Osteocyte (in vitro differentiated cells): ENCODE measurements around the gene CDIPT. TPM values are rescaled to one million over a fixed set of nuclear protein-coding genes. Genes with fewer than 3 reads are reported as not detected.

Experiments
- DNase-seq: peaks from one replicate; pipeline ENCODE4 v3.0.0; 2021; ENCODE audit warnings: mixed read lengths; ENCODE audit not compliant: unreplicated experiment; ENCODE audit errors: extremely low spot score
- H3K27ac Mint-ChIP-seq: one replicate; pipeline ENCODE4 v1.8.0; 2021; ENCODE audit warnings: mild to moderate bottlenecking, mixed read lengths; ENCODE audit not compliant: unreplicated experiment
- H3K27me3 Mint-ChIP-seq: one replicate; pipeline ENCODE4 v1.8.0; 2021; ENCODE audit warnings: mixed read lengths; ENCODE audit not compliant: unreplicated experiment
- H3K36me3 Mint-ChIP-seq: one replicate; pipeline ENCODE4 v1.8.0; 2021; ENCODE audit warnings: mixed read lengths; ENCODE audit not compliant: unreplicated experiment
- H3K4me1 Mint-ChIP-seq: one replicate; pipeline ENCODE4 v1.8.0; 2021; ENCODE audit warnings: mixed read lengths; ENCODE audit not compliant: unreplicated experiment
- H3K4me3 Mint-ChIP-seq: one replicate; pipeline ENCODE4 v1.8.0; 2021; ENCODE audit warnings: mild to moderate bottlenecking, moderate library complexity, mixed read lengths; ENCODE audit not compliant: unreplicated experiment
- H3K9me3 Mint-ChIP-seq: one replicate; pipeline ENCODE4 v1.8.0; 2021; ENCODE audit warnings: mixed read lengths; ENCODE audit not compliant: unreplicated experiment
- total RNA-seq: library from RNA; stranded (reverse); gene quantifications from 2 replicates; pipeline ENCODE4 v1.2.1, GENCODE V29; 2021
- TF ChIP-seq, protein P1 (sequence below): fragments of 200-600 bp; sonication (generic); IDR thresholded peaks from 2 replicates; pipeline ENCODE4 v1.5.0; 2021; ENCODE audit warnings: antibody characterized with exemption, mild to moderate bottlenecking, moderate library complexity

Gene CDIPT
- total RNA-seq, 1 donor from 2014 or later, result 104 TPM

DNA sequence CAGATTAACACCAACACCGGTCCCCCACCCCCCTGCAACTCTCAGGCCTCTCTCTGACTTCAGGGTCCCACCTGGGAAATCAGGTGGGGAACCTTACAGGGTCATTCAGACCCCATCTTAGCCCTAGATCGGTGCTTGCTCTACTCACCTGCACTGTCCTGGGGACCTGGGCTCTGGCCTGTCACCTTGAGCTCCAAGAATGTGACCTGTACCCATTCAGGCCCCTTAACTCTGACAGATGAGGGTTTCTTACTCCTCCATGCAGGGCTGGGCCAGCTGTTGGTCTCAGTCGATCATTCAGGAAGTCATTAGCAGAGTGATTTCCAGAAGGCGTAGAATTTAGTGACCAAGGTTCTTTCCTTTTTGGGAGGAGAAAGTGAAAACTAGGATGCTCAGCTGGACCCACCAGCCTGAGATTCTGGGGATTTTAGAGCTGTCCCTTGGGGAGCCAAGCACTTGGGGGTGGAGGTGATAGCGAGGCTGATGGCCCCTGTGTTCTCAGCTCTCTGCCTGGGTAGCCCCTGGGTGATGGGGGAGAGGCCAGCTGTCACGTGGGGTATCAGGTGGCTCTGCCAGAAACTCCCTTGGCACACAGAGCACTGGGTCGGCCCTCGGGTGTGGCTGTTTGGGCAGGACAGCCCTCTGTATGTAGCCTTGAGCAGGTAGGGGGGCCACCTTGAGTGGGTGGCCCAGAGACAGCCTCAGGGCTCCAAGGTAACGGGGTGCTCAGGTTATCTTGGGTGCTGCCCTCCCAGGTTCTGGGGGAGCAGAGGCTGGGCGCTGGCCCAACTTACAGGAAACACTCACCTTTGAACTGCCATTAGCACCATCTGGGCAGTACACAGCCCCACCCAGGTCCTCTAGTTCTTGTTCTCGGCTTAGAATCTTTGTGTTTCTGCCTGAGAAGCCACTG lies 42.0 kb downstream of the CDIPT start:
- H3K27me3 Mint-ChIP-seq, result no peaks in the 10 kb centered on the region
- TF ChIP-seq, protein P1, sequence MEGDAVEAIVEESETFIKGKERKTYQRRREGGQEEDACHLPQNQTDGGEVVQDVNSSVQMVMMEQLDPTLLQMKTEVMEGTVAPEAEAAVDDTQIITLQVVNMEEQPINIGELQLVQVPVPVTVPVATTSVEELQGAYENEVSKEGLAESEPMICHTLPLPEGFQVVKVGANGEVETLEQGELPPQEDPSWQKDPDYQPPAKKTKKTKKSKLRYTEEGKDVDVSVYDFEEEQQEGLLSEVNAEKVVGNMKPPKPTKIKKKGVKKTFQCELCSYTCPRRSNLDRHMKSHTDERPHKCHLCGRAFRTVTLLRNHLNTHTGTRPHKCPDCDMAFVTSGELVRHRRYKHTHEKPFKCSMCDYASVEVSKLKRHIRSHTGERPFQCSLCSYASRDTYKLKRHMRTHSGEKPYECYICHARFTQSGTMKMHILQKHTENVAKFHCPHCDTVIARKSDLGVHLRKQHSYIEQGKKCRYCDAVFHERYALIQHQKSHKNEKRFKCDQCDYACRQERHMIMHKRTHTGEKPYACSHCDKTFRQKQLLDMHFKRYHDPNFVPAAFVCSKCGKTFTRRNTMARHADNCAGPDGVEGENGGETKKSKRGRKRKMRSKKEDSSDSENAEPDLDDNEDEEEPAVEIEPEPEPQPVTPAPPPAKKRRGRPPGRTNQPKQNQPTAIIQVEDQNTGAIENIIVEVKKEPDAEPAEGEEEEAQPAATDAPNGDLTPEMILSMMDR, result no peak
- H3K36me3 Mint-ChIP-seq, result peaks cover 13% of the 10 kb centered on the region
- H3K4me1 Mint-ChIP-seq, result peaks cover 75% of the 10 kb centered on the region
- no peak for DNase-seq
- peak overlapping the region; percentile 88 for H3K4me3 Mint-ChIP-seq
- no peaks in the 10 kb centered on the region for H3K9me3 Mint-ChIP-seq
- H3K27ac Mint-ChIP-seq, result peak overlapping the region; percentile 96

DNA sequence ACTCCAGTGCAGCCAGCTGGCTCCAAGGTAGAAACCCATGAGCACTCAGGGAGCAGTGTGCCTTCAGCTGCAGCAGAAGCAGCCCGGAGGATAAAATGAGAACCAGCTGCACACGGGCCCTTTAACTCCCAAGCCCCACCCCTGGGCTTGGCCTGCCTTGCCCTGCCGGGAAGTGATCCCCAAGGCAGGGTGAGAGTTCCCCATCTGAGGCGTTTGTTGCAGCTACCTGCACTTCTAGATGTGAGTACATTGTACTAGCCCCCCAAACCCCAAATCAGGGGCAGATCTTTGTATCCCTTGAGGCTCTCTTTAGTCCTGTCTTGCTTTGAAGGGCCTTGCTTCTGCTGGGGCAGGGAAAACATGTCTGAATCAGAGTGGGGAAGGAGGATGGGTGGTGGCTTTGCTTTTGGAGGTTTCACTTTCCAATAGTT lies 42.7 kb downstream of the CDIPT start, which contains the start of gene MVP:
TSS of gene MVP (plus strand) at position 192 of the 431 bp plus-strand sequence. CDS start 10,088 bp downstream, outside the sequence.
- H3K4me3 Mint-ChIP-seq, result peak within 1 kb of the TSS; percentile 88
- peaks cover 77% of the 10 kb centered on the region for H3K4me1 Mint-ChIP-seq
- peak within 1 kb of the TSS; percentile 96 for H3K27ac Mint-ChIP-seq
- peaks cover 13% of the 10 kb centered on the region for H3K36me3 Mint-ChIP-seq
- DNase-seq, result no peak
- no peaks in the 10 kb centered on the region for H3K27me3 Mint-ChIP-seq
- TF ChIP-seq, protein P1, result no peak
- no peaks in the 10 kb centered on the region for H3K9me3 Mint-ChIP-seq

DNA sequence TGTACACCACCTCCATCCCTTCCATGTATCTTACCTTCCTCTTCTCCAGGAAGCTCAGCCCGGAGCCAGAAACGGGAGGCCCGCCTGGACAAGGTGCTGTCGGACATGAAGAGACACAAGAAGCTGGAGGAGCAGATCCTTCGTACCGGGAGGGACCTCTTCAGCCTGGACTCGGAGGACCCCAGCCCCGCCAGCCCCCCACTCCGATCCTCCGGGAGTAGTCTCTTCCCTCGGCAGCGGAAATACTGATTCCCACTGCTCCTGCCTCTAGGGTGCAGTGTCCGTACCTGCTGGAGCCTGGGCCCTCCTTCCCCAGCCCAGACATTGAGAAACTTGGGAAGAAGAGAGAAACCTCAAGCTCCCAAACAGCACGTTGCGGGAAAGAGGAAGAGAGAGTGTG lies 43.5 kb downstream of the CDIPT start:
- Mint-ChIP-seq H3K27ac (peak overlapping the region; percentile 96), H3K27me3 (no peaks in the 10 kb centered on the region), H3K4me3 (peak overlapping the region; percentile 88), H3K36me3 (peaks cover 13% of the 10 kb centered on the region), H3K4me1 (peaks cover 77% of the 10 kb centered on the region), H3K9me3 (no peaks in the 10 kb centered on the region)
- TF ChIP-seq, protein P1, result no peak
- no peak for DNase-seq

DNA sequence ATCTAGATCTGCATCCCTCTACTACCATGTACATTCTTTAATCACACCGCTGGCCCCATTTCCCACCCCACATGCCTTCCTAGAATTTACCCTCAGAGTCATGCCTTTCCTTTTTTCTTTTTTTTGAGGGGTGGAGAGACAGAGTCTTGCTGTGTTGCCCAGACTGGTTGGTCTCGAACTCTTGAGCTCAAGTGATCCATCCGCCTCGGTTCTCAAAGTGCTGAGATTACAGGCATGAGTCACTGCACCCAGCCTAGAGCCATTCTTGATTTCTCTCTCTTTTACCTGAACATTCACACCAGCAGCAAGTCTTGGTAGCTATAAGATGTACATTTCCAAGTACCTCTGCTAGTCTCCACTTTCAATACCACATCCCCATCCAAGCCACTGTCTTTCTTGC lies 44.9 kb downstream of the CDIPT start:
- Mint-ChIP-seq H3K4me1 (peaks cover 76% of the 10 kb centered on the region), H3K9me3 (no peaks in the 10 kb centered on the region), H3K36me3 (peaks cover 13% of the 10 kb centered on the region), H3K4me3 (peak overlapping the region; percentile 94), H3K27me3 (no peaks in the 10 kb centered on the region), H3K27ac (peak overlapping the region; percentile 50)
- TF ChIP-seq, protein P1, result no peak
- DNase-seq, result no peak
